Measurements from ENCODE around the gene SLC12A6.
"Not testable (repeated sequence)": the region's sequence is repeated elsewhere in the genome, so short reads cannot be mapped to it uniquely, and the experiment has no call there.

The SLC12A6 gene

DNA sequence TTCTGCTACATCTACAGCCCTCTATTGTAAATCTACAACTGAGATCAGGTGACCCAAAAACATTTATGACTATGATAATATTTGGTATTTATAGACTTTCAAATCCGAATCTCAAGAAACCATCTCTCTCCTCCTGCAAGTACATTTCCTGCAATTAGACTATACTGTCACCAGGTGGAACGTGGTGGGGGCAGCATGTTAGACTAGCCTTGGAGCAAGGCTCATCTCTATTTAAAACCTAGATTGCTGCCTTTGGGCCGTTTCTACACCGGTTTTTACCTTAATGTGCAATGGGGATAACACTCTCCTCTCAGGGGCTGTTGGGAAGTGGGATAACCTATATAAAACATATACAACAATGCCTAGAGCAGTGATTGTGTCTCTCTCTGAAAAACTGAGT, 123.9 kb downstream of the SLC12A6 start:
- TF ChIP-seq, protein P1, sequence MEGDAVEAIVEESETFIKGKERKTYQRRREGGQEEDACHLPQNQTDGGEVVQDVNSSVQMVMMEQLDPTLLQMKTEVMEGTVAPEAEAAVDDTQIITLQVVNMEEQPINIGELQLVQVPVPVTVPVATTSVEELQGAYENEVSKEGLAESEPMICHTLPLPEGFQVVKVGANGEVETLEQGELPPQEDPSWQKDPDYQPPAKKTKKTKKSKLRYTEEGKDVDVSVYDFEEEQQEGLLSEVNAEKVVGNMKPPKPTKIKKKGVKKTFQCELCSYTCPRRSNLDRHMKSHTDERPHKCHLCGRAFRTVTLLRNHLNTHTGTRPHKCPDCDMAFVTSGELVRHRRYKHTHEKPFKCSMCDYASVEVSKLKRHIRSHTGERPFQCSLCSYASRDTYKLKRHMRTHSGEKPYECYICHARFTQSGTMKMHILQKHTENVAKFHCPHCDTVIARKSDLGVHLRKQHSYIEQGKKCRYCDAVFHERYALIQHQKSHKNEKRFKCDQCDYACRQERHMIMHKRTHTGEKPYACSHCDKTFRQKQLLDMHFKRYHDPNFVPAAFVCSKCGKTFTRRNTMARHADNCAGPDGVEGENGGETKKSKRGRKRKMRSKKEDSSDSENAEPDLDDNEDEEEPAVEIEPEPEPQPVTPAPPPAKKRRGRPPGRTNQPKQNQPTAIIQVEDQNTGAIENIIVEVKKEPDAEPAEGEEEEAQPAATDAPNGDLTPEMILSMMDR (IDR thresholded peaks at IDR 0.05) = no peak
- no peak for TF ChIP-seq ZFX (IDR thresholded peaks at IDR 0.05; ENCODE audit: borderline replicate concordance)

DNA sequence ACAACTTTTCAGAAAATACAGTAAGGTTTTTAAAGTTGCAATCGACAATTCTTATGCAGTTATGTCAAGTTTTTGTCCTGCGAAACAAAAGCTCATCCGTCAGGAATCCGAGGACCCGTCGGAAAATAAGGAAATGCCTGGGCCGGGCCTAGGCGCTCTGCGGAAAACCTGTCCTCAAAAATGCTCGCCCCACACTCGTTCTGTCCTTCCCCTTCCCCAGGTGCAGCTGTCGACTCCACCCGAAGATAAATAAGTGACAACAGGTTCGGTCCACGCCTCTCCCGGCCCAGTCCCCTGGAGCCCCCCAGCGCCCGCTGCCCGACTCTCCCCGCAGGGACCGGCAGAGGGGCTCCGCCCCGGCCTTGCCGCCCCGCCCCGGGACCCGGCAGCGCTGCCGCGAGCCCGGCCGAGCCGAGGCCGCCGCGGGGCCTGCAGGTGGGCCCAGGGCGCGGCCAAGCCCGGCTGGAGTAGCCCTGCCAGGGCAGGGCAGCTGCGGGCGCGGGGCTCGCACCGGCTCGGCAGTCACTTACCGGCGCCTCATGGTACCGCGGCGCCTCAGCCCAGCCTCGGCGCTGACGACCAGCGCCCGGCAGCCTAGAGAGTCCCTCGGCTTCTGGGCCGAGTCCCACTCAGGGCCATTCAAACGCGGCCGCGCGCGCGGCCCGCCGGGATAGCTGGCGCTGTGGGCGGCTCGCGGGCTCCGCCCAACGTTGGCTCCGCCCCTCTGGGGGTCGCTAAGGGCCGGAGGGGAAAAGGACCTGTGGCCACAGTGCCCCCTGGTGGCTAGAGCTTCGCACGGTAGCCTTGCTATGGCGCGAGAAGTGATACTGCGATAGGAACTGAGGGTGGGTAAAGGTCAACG, 127.9 kb downstream of the SLC12A6 start, which contains the start of gene KATNBL1:
Gene KATNBL1, minus strand, starts transcription at position 676 of the 862 bp plus-strand sequence. CDS start 46,420 bp downstream, outside the sequence.
- peak within 1 kb of the TSS; percentile 88 for H3K27ac ChIP-seq
- peak; percentile 92; the same call in 1 of the 2 replicates for TF ChIP-seq ZFX (IDR thresholded peaks at IDR 0.05; ENCODE audit: borderline replicate concordance)
- TF ChIP-seq, protein P1 (IDR thresholded peaks at IDR 0.05) = peak; percentile 94

More for the DNA sequence above, 123.9 kb downstream of the SLC12A6 start:
- H3K27ac ChIP-seq = no peak overlapping the region

GRCh38 chr15:34206011-34206410, 131.6 kb downstream of the SLC12A6 start:
- H3K27ac ChIP-seq = no peak overlapping the region
- no peak for TF ChIP-seq ZFX (IDR thresholded peaks at IDR 0.05; ENCODE audit: borderline replicate concordance)
- TF ChIP-seq, protein P1 (IDR thresholded peaks at IDR 0.05) = no peak

DNA sequence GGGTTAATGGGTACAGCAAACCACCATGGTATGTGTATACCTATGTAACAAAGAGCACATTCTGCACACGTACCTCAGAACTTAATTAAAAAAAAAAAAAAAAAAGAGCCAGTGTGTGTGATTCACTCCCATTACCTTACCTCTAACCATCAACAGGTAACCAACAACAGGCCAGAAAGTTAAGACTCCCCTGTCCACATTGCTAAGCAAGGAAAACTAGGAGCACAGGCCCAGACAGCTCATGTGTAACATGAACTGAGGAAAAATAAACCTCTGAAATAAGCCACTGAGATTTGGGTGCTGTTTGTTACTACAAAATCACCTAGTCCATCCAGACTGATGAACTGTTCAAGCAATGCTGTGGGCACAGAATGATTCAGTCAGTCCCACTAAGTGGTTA, 133.6 kb downstream of the SLC12A6 start:
- no peak for TF ChIP-seq ZFX (IDR thresholded peaks at IDR 0.05; ENCODE audit: borderline replicate concordance)
- TF ChIP-seq, protein P1 (IDR thresholded peaks at IDR 0.05) = no peak
- no peak overlapping the region for H3K27ac ChIP-seq

- no peak for TF ChIP-seq ZFX (IDR thresholded peaks at IDR 0.05; ENCODE audit: borderline replicate concordance)
- TF ChIP-seq, protein P1 (IDR thresholded peaks at IDR 0.05) = no peak
- H3K27ac ChIP-seq = no peak overlapping the region
These were observed 134.3 kb downstream of the SLC12A6 start for GRCh38 chr15:34203305-34203704.

- H3K27ac ChIP-seq = not testable (repeated sequence)
- TF ChIP-seq, protein P1 (IDR thresholded peaks at IDR 0.05) = peak; percentile 35
These were observed 144.3 kb downstream of the SLC12A6 start for GRCh38 chr15:34193272-34193671.

GRCh38 chr15:34188711-34189110, 148.9 kb downstream of the SLC12A6 start:
- no peak overlapping the region for H3K27ac ChIP-seq
- no peak for TF ChIP-seq ZFX (IDR thresholded peaks at IDR 0.05; ENCODE audit: borderline replicate concordance)
- TF ChIP-seq, protein P1 (IDR thresholded peaks at IDR 0.05) = no peak
